DMS114 treated with DMSO at 0.1 percent for 48 hours (cell line): ENCODE results near the gene RANBP17.
"Not testable (repeated sequence)": the region's sequence is repeated elsewhere in the genome, so short reads cannot be mapped to it uniquely, and the experiment has no call there.

ENCODE experiments used
- DNase-seq: peaks from one replicate; lab custom pipeline; 2025; ENCODE audit not compliant: unreplicated experiment; lab: John Stamatoyannopoulos, UW

RANBP17 gene

GRCh38 chr5:171285465-171285864, 423.6 kb downstream of the RANBP17 start:
- no peak for DNase-seq

- no peak for DNase-seq
Measured at GRCh38 chr5:171288066-171288465, 426.2 kb downstream of the RANBP17 start.

GRCh38 chr5:171291371-171291770, 429.6 kb downstream of the RANBP17 start:
- no peak for DNase-seq

- no peak for DNase-seq
Measured at GRCh38 chr5:171295299-171295698, 433.5 kb downstream of the RANBP17 start.

- no peak for DNase-seq
Measured at GRCh38 chr5:171295801-171296200, 434.0 kb downstream of the RANBP17 start.

GRCh38 chr5:171297941-171298340, 436.1 kb downstream of the RANBP17 start:
- not testable (repeated sequence) for DNase-seq

- no peak for DNase-seq
Measured at GRCh38 chr5:171299228-171299627, 437.4 kb downstream of the RANBP17 start.

GRCh38 chr5:171299851-171300250, 438.0 kb downstream of the RANBP17 start:
- DNase-seq, result no peak

GRCh38 chr5:171300358-171300757, 438.5 kb downstream of the RANBP17 start:
- DNase-seq, result no peak

GRCh38 chr5:171306166-171306565, 444.3 kb downstream of the RANBP17 start:
- DNase-seq, result no peak

- no peak for DNase-seq
Measured at GRCh38 chr5:171306781-171307591, 445.2 kb downstream of the RANBP17 start.

GRCh38 chr5:171307789-171308452, 446.1 kb downstream of the RANBP17 start:
- no peak for DNase-seq

GRCh38 chr5:171308453-171309275, 446.8 kb downstream of the RANBP17 start, which contains the start of gene TLX3:
TLX3 (plus strand) TSS chr5:171309248; CDS start chr5:171309366, 118 bp downstream.
- DNase-seq, result peak; percentile 22

GRCh38 chr5:171309276-171310211, 447.7 kb downstream of the RANBP17 start:
- no peak for DNase-seq

- DNase-seq, result no peak
Measured at GRCh38 chr5:171310212-171310818, 448.5 kb downstream of the RANBP17 start.

GRCh38 chr5:171310819-171311321, 449.1 kb downstream of the RANBP17 start:
- no peak for DNase-seq

GRCh38 chr5:171311322-171312077, 449.7 kb downstream of the RANBP17 start:
- DNase-seq, result peak; percentile 11

GRCh38 chr5:171312129-171312974, 450.5 kb downstream of the RANBP17 start:
- DNase-seq, result no peak
